HS-27A (cell line): ENCODE data around the gene GOLIM4.
A peak's percentile ranks its signal among the peaks of the same experiment; 100 is the strongest.
"Not testable (repeated sequence)": the region's sequence is repeated elsewhere in the genome, so short reads cannot be mapped to it uniquely, and the experiment has no call there.

Experiments used
- DNase-seq: peaks from one replicate; pipeline ENCODE4 v3.0.0-alpha.2; 2012; ENCODE audit warnings: low read depth, missing footprints

GOLIM4 gene

DNA sequence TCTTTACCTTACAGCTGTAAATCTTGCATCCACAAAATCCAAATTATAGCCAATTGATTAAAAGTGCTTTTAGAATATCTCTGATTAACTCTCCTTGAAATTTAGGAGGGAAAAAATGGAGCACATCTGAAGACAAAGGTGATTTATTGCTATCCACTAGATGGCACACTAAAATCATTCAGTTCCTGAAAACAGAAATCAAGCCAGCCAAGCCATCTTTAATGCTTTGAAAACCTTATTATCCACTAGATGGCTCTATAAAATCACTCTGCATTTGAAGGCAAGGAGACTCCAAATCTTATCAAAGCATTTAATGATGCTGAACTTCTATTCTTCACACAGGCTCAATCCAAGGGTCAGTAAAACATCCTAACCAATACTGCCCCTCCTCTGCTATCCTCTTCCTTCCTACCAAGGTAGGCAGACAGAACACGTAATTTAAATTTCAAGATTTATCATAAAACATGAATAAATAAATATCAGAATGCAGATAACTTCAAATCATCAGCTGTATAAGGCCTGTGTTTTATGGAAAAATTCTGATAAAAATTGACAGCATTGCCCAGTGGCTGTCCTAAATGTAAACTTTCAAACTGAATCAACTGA, 48.4 kb downstream of the GOLIM4 start:
- peak; percentile 43 for DNase-seq

DNA sequence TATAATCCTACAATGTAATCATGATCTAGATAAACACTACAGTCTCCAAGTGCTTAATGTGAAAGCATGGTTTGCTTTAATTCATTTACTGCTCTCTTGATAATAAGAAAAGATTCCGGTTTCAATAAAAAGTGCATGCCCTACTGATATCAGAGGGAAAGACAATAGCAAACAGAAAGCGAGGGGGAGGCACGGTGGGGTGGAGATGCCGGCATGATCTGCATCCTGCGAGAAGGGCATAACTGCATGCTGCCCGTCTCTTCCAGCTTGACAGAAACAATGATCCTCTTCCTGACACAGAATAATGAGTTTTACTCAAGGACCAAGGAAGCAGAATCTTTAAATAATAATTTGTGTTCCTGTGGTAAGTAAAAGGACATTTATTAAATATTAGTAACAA, 51.7 kb downstream of the GOLIM4 start:
- DNase-seq, result no peak

DNA sequence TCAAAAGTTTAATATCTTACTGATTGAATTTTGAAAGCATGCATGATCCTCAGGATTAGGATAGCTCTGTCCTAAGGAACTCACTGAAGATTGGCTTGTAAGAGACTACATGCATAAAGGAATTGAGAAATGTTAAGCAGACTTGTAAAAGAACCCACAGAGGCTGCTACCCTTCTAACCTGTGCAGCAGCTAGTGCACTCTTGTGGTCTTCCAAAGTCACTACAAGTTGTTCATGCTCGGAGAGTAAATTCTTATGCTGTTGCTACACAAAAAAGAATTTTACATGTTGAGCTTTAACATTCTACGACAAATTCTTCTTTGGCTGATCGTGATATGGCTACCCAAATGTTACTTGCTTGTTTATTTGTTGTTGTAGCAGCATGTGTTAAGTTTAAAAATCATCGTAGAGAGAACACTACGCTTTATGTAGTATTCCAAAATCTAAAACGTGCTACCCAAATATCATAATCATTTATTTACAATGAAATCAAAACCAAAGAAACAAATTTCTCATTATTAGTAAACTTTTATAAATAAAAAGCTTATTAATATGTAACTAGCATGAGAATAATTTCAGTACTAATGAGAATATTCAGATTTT, 55.0 kb downstream of the GOLIM4 start:
- no peak for DNase-seq

DNA sequence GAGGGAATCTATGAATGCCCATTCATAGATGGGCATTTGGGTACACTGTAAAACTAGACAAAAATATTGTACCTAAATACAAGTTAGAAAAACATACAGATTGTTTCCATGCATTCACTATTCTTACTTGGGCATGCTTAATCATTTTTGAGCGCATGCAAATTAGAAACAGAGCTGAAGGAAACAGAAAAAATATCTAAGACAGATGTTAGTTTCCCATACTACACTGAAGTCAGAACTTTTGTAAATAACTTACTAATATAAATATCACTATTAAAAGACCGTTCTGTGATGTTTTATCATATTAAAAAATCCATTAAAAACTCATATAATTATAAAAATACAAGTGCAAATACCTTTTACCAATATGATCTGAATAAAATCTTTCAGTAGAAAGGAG, 58.7 kb downstream of the GOLIM4 start:
- no peak for DNase-seq

DNA sequence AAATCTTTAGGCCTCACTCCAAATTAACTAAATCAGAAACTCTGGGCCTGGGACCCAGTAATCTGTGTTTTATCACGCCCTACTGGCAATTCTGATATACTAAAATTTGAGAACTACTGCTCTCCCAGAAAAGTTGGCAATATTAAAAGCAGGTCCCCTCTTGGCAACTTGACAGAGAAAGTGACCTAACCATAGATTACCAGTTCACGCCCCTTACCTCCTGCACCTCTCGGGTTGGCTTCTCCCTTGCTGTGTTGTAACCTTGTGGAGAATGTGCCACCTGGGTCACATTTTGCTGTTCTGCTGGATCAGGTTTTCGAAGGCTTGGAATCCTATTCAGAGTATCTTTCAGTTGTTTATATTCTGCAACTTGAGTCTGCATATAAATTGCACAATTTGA, 59.1 kb downstream of the GOLIM4 start:
- DNase-seq, result no peak

DNA sequence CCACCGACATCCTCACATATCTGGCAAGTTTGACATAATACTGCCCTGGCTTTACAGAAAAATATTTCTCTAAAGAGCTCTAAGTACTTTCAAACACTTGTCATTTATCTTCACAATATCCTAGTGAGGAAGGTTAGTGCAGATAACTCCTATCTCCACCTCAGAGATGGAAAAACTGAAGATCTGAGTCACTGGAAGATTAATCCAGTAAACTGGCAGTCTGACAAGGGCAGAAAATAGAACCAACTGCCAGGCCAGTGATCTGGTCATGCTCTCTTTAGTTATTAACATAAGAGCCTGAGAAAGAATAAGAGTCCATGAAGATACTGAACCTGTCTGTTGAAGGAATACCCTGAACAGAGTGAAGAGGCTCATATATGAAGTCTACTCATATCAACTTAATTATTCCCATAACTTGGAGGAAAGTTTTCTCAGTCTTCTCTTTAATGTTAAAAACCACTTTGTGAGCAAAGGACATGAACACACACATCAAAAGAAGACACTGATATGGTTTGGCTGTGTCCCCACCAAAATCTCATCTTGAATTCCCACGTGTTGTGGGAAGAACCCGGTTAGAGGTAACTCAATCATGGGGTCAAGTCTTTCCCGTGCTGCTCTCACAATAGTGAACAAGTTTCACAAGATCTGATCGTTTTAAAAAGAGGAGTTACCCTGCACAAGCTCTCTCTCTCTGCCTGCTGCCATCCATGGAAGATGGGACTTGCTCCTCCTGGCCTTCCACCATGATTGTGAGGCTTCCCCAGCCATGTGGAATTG, 61.4 kb downstream of the GOLIM4 start:
- DNase-seq, result no peak

DNA sequence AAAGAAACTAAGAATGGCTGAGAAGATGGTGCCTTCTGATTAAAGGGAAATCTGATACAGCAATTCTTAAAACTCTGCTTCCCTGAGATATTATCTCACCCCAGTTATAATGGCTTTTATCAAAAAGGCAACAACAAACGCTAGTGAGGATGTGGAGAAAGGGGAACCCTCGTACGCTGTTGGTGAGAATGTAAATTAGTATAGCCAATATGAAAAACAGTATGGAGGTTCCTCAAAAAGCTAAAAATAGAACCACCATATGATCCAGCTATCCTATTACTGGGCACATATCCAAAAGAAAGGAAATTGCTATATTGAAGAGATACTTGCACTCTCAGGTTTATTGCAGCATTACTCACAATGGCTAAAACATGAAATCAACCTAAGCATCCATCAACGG, 65.1 kb downstream of the GOLIM4 start:
- DNase-seq, result no peak

DNA sequence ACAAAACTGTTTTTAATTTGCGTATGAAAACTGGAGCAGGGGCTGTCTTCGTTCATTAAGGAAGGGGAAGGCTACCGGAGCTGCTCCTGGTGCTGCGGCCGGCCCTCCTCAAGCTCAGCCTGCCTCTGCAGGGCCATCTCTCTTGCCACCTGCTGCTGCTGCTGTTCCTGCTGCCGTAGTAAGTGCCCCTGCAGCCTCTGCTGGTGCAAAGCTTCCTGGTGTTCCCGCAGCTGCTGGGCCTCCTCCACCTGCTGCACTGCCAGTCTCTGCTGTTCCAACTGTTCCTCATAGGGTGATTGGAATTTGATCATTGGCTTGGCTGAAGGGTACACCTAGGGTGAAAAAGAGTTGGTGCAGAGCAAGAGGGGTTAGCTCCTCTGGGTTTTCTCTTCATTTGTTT, 66.0 kb downstream of the GOLIM4 start:
- no peak for DNase-seq

DNA sequence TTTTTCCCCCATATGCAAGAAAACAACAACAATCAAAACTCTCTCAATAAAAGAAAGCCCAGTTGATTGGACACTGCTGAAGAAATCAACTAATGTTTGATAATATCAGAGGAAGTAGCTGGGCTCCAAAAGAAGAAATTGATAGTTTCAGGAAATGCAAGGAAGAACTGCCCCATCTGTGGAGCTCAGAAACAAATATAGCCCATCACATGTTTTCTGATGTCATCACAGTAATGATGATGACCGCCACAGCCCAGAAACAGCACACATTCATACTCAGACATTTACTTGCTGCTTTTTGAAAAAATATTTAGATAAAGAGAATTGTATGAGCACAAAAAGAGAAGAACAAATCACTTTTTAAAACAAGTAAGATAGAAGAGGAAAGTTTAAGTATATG, 67.6 kb downstream of the GOLIM4 start:
- DNase-seq, result no peak

DNA sequence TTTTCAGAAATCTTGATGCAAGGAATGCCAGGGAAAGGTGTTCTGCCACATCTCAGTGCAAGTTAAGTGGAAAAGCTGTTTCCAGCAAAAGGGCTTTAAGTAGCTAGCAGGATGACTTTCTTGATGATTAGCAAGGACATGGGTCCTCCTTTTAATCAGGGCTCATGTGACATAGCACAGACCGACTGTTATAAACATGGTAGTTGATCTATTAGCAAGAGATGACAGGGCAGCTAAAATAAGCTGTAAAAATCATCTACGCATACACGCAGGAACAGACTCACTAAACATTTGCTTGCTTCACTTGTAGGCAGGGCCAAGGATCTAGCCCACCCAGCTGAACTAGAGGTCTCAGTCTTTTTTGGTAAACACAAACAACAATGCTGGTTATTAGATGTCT, 69.0 kb downstream of the GOLIM4 start:
- DNase-seq, result no peak

DNA sequence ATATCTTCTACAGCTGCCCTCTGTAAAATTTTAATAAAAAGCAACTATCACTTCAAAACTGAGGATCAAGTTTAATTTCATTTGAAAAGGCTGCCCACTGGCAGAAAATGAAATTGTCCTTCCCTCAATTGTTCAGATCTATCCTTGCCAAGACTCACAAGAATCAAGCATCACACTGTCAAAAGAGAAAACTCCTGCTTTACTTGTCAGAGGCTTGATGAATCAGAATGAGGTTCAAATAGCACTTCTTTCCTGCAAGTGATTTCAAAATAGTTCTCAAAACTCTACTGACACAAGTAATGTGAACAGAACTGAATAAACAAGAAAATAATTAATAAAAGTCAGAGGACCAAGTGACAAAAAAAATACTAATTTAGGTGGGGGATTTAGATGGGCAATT, 70.6 kb downstream of the GOLIM4 start:
- no peak for DNase-seq

DNA sequence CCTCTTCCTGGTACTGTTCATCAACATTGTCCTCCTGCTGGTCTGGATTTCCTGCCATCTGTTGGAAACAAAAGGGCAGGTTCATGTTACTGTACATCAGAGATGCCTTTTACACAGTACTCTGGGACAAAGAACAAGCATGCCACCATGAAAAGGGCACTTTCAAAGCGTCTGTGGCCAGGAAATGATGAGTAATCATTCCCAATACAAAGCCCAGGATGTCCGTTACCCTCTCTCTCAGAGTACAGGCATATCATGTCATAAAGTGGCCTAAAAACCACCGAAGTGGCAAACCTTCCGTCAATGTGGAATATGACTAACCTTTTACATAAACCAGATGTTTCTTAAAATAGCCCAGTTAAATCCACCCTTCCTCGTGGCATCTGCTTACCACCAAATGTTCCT, 71.2 kb downstream of the GOLIM4 start:
- DNase-seq, result peak; percentile 49

DNA sequence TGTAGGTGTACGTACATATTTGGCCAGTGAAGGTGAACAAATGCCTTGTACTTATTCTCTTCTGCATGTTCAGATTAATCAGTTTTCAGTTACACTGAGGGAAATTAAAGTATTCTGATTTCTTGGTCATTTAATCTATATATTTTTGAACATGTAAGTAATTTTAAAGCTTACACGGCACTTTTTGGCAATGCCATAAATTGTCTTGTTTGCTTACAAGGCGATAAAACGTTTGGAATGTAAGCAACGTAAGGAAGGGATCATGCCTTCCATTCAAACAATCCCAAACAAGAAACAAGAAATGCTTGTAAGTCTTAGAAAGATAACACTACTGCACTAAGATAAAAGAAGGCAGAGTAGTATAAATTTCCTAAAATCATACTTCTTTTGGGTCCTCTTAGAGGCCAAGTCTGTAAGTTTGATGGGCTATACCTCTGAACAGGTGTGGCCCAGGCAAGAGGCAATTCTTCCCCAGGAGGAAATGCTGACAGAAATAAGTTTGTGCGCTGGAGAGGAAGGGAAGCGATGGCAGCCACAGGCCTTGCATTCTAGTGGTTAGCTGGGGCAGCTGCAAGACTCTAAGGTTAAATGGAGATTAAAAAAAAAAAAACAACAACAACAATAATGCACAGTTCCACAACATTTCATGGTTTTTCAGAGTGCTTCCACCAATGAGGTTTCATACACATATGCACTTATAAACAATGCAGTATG, 73.8 kb downstream of the GOLIM4 start:
- DNase-seq, result no peak

DNA sequence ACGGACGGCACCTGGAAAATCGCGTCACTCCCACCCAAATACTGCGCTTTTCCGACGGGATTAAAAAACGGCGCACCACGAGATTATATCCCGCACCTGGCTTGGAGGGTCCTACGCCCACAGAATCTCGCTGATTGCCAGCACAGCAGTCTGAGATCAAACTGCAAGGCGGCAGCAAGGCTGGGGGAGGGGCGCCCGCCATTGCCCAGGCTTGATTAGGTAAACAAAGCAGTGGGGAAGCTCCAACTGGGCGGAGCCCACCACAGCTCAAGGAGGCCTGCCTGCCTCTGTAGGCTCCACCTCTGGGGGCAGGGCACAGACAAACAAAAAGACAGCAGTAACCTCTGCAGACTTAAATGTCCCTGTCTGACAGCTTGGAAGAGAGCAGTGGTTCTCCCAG, 84.4 kb downstream of the GOLIM4 start:
- DNase-seq, result not testable (repeated sequence)

DNA sequence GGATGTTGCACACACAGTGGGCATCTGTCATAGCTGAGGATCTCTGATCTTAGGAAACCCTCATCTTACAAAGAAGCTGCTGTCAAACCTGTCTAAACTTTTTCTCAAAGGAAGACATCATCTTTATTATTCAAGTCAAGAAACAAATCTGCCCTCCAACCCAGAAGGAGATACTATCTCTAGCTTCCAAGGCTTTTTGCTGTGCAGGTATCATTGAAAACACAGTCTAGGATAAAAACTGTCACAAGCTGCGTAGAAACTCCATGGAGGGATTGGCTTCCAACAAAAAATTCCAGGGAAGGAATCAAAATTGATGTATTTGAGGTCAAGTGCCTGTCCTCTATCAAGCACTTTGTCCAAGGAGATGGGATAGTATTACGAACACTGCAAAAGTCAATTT, 89.1 kb downstream of the GOLIM4 start:
- no peak for DNase-seq

DNA sequence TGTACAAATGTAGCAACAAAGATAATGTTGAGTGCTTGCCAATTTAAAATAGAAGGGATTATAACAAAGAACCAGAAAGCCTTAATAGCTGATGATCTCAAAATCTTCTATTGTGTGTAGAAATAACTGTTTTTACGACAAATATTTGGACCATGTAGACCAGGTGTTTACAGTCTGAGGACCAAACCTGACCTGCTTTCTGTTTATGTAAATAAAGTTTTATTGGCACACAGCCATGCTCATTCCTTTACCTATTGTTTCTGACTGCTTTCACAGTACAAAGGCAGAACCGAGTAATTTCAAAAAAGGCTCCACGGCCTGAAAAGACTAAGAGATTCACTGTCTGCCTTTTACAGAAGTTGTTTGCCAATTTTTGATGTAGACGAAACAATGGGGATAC, 91.8 kb downstream of the GOLIM4 start:
- DNase-seq, result no peak

DNA sequence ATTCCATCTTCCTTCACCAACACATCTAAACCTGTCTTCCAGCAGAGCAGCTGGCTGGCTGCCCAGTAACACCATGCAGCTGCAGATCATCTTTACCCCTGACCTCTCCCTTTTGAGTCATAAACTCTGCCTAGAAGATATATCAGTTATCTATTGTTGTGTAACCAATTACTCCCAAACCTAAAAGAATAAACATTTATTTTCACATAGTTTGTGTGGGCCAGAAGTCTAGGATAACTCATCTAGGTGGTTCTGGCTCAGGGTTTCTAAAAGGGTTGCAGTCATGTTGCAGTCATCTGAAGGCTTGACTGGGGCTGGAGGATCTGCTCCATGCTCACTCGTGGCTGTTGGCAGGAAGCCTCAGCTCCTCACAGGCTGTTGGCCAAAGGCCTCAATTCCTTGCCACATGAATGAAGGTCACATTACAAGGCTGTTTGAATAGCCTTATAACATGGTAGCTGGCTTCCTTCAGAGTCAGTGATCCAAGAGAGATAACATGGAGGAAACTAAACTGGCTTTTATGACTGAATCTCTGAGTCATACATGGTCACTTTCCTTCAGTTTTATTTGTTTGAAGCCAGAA, 92.8 kb downstream of the GOLIM4 start:
- DNase-seq, result no peak

DNA sequence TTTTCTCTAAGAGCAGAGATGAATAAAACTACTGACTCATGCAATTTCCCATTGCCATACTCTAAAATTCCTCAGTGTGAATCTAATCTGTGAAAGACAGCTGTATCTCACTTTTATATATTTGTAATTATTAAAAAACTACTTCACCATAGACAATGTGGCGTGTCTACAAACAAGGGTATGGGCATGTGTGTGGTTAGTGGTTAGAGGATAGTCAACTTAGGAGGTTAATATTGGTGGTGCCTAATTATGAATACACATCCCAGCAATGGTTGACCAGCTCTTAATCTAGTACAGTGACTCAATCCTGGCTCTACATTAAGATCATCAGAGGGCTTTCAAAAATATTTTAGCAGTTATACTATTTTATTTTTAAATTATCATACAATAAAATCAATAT, 94.5 kb downstream of the GOLIM4 start:
- DNase-seq, result no peak

DNA sequence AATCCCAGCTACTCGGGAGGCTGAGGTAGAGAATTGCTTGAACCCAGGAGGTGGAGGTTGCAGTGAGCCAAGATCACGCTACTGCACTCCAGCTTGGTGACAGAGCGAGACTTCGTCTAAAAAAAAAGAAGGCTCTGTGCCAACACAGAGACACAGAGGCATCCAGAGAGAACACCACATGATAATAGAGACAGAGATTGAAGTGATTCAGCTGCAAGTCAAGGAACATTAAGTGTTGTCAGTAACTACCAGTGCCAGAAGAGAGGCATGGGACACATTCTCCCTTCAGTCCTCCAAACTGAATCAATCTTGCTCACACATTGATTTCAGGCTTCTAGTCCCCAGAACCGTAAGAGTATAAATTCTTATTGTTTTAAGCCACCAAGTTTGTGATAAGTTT, 97.5 kb downstream of the GOLIM4 start:
- no peak for DNase-seq

DNA sequence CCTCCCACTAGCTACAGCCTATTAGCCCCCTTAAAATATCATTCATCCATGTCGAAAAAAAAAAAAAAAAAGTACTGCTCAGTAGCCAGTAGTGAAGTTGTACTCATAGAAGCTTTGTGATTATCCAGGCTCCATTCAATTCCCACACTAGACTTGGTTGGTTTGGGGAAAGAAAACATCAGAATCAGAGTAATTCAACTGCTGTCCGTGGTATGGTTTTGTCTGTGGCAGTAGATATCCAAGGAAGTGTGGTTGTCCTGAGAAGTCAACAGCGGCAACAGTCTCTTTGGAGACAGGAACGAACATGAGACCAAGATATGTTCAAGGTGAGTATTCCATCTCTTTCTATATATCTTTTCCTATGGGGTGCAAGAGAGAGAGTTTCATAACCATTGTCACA, 99.2 kb downstream of the GOLIM4 start:
- no peak for DNase-seq

DNA sequence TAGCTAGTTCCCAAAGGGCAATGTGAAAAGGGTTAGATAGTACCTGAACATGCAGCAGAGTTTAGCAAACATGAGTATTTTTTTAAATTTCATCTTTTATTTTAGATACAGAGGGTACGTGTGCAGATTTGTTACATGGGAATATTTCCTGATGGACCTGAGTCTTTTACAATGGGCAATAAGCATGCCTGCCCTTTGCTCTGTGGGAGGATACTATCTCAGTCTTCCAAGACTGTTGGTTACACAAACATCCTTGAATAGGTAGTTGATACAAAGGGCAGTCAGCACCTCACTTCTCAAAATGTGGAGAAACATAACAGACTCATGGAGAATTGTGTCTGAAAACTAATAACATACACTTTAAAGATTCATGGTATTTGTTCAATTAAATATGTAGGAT, 103.3 kb downstream of the GOLIM4 start:
- DNase-seq, result no peak

DNA sequence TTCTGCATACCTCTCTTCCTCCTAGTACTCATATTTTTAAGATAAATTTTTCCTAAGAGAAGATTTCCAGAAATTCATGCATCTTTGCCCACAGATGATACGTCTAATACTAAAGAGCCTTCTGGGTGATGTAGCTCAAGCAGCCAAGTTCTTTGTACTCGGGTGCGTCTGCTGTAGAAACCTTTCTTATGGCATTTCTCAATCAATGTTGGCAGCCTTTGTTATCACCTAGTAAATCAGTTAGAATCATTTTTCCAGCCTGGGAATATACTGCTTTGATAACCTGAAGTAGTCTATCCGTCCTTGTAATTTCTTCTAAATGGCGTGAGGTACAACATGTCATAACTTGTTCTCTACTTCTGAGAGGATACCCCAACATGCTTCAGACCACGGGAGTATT, 104.5 kb downstream of the GOLIM4 start:
- no peak for DNase-seq

DNA sequence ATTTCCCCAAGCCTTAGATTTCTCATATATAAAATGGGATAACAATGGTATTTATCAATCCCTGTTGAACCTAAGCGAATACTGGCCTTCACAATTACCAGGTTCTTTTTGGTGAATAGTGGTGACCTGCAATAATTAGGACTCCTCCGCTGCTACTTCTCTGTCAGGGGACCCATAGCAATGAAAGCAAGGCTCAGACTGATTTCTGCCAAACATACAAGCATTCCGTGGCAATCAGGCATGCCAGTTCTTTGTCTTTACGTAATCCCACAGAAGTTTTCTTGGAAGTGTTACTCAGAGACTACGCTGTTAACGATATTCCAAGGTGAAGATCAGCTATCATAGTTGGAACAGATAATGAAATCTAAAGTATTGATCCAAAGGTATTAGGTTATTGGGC, 105.7 kb downstream of the GOLIM4 start:
- DNase-seq, result no peak
